ENCODE data around the gene WBP11.
A peak's percentile ranks its signal among the peaks of the same experiment; 100 is the strongest.

WBP11 gene

DNA sequence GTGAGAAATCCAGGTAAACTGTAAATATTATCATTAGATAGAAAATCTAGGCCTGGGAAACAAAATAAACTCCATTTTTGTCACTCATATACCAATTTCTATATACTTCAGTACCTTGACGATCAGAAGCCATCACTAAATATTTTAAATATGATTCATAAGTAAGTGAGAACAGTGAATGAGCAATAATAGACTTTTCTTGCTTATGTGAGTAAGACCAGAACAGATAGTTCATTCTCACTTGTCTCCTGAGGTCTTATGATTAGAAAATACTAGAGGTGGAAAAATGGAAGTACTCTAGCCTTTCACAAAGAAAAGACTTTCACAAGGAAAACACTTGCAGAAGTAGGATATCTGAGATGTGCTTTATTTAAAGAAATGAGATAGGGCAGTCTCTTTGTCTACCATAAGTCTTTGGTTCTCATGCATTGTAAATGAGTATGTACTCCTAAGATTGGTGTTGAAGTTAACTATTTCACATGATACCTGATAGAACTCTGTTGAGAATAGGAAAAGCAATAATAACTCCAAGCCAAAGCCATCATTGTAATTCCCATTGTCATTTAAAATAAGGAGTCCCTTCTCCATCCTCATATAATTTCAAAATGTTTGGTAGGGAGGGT lies 20.8 kb upstream of the WBP11 start:
- no peak for DNase-seq

DNA sequence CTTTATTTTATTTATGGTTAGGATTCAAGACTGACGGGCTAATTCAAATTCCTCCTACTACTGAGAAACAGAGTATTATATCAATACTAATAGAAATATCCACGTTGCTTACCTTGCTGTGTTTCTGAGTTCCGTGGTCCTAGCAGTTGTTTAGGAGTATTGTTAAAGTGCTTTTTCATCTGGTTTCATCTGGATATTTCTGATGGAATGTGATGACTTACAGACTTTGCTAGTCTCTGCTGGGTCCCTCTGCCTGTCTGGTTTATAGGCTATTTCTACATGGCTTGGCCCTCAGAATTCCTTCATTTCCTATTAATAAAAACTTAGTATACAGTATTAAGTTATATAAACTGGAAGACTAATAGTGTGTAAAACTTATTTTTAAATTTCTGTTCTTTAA lies 10.7 kb upstream of the WBP11 start, which contains the start of gene SMCO3:
SMCO3 (minus strand) TSS at position 169 of the 400 bp plus-strand sequence. CDS start 7,502 bp downstream, outside the sequence.
- DNase-seq = no peak

DNA sequence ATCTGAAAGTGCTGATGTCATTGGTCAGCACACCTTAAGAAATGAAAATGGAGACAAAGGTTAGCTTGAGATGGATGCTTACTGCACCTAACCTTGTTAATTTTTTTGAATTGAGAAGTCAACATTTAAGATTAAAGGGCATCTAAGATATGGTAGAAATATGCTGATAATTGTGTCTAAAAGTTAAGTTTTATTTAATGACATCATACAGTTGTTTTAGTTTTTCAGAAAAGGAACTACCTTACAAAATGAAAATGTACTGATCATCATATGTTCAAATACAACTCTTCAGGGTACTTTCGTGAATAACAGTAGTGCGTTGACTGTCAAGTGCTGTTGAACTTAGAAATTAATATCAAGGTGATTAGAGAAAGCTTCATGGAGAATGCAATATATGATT lies 8.2 kb upstream of the WBP11 start:
- no peak for DNase-seq

DNA sequence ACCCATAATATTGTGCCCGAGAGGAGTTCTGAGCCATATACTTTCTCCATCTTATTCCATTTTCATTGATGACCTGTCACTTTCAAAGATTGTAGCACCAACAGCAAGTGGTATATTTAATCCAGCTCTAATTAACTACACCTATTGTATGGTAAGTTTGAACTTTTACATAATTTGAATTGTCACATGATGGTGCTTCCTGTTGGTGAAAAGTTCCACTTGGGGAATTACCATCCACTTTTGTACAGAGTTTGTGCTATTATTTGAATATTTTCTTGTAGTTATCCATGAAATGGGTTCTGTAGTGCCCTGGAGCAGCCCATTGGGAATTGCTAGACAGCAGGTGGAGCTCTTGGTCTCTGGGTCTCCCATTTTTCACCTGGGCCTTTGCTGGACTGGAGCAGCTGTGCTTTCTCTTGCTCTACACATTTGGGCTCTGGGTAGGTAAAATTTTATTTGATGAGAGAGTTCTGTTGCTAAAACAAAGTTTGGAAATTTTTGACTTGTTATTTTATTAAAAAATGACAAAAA lies 7.7 kb upstream of the WBP11 start:
- peak; percentile 19 for DNase-seq

DNA sequence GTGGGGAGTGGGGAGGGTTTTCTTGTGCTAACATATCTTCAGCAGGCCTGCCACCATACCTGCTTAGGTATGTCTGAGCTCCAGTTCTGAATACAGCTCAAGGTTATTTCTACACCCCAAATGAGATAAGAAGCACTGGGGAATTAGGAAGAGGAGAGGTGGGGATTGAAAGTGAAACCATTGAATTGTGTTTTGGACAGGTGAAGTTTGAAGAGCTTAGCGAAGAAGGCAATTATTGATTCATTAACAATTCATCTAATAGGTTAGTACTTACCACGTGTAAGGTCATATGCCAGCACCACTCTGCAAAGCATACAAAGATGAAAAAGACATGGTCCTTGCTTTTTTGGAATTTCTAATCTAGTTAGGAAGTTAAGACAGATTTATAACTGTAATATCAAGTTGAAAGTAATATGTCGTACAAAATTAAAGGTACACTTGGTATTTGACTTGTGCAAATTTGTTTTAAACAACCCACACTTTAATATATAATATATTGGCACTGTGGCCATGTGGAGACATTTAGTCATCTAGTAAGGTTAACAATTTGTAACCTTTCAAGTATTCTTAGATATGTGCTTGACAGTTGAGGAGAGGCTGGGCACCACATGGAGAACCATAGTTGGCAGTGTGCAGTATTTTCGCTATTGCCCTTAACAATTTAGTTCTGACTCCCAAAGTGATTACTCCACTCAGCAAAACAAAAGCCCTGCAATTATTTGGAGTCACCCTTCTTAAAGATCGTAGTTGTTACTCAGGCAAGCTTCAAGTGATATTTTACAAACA lies 7.1 kb upstream of the WBP11 start:
- DNase-seq = no peak

DNA sequence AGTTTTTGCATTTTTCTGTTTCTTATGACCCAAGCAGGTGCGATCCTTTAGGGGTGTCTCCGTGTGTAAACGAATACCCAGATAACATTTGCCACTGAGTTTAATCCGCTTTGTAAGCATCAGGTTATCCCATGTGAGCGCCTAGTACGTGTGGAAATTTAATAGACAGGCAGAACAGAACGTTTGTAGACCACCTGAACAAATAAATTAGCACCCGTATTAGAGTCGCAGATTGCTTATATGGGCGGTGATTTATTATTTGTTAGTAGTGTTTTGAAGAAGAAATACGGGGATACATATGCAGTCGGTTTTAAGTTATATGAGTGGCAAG lies 517 bp upstream of the WBP11 start:
- peak; percentile 90 for DNase-seq

DNA sequence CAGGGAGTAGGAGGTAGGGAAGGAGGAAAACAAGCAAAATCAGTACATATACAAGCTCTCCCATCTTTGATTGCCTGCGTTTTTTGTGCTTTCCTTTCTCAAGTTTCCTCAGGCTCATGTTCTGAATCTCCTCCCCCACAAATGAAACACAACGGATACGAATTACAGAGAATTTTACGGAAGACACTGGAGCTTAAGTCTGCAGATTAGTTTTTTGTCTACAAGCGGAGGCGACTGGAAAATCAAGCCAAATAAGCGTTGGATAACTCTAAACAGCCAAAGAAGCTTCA lies 612 bp downstream of the WBP11 start:
- no peak for DNase-seq

DNA sequence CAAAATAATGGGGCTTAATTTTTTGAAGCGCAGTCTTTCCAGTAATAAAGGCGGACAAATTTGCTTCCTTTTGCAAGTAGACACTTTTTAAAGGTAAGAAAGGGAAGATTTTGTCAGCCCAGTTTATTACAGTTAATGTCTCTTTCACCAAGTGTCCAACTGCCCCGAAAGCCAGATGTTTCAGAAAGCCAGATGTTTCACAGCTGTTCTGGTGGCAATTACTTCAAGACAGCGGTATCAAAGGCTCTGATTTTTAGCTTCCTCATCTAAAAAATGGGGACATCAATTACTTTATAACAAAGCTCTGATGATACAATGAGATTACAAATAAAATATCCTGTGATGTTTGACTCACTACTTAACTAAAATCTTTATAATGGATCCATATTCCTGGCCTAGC lies 1.0 kb downstream of the WBP11 start:
- no peak for DNase-seq

DNA sequence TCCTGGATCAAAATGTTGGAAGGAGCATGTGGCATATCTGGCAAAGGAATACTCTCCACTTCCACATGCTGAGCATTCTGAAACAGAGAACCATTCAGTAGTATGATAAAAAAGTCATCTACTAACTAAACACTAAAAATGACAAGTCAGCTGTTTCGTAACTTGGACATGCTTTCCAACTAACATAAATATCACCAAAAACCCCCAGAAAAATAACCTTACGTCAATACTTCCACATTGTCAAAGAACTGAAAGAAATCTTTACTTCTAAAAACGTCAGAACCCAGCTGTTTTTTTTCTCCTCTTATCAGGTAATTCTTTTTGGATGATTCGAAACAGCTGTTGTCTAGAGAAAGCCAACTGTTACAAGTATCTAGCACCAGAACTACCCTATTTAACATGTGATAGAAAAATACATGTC lies 8.2 kb downstream of the WBP11 start:
- no peak for DNase-seq

DNA sequence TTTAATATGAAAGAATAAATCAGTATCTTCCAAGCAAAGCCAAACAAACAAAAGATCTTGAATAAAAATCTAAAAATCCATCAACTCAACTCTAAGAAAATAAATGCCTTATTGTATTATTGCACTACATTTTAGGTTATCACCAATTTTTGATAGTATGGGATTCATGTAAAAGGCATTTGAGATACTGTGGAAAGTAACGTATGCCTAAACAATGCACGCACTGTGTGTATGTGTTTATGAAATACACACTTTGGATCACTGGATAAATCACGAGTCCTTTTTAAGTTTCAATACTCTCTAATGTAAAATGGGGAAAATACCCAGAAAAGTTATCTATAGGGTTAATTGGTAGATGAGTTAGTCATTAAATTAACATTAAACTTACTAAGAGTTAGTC lies 17.7 kb downstream of the WBP11 start:
- DNase-seq = no peak

DNA sequence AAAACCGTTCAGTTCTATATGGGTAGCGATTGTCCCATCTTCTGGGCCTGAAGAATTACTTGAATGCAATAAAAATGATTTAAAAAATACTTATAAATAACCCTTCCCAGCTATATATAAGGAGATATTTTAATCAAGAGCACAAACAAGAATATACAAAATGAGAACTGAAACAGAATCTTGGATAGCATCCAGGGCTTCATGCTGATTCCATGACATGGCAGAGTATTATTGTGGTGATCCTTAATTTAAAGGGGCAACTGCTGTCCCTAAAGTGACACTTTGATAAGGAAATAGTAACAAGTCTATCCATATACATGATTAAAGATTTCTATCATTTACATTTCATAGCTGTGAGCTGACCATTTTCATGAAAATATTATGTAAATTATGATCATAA lies 18.8 kb downstream of the WBP11 start:
- no peak for DNase-seq

DNA sequence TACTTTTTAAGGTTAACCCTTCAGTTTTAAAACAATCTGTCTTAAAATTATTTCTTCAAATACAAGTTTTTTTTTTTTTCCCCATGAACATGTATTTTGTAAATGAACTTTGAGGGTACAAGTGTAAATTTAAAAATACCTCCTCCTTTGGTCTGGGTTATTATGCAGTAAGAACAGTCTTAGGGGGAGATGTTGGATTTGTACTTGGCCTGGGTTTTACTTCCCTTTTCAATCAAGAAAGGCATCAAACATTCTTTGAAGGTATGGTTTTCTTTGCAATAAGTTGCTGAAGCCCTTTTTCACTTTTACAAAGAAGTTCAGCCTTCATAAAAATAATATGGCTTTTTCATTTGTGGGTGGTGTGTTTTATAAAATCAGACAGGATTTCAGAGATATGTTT lies 20.5 kb downstream of the WBP11 start:
- no peak for DNase-seq

DNA sequence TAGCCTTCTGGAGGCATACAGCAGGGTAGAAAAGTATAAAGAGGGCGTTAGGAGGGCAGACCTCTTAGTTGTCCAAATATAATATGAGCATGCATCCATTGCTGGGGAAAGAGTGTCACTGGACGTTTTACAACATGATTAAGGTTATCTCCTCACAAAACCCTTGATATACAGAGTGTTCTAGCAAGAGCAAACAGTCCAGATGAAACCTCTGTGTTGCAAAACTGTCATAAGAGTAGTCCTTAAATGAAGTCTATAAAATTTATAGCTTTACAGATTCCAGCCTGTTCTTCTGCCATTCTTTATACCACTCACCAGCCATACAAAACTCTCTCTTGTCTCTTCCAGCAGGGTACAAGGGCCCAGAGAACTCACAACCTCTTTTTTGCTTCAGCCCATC lies 21.7 kb downstream of the WBP11 start:
- DNase-seq = no peak

DNA sequence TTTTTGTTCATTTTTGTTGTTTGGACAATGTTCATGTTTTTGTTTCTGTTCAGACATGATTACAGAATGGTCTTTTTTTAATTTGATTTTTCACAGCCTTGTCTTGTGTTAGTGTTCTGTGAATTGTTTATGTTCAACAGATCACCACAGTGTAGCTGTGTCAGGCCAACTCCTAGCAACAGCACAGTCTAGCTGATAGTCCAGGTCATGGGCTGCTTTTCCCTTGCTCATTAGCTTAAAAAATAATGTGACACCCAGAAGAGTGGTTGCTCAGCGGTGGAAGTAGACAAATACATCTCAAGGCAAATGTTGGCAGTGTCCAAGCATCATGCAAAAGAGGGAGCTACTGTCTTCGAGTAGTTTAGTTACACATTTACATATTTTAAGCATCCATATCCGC lies 22.4 kb downstream of the WBP11 start:
- no peak for DNase-seq

DNA sequence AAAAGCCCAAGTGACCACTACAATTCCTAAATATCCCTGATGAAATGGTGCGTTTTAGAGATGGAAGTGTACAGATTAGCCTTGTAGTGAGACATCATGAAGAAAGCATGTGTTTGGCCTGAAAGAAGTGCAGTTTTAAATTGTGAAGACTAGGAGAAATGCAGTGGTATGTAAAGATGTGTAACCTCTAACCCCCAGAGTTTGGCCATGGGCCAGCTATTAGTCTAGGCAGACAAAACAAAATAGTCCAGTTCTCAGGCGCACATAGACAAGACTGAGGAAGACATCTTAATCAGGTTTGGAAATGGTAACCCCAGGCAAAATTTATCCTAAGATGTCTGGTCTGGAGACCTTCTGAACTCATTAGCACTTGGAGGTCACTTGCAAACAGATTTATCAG lies 23.4 kb downstream of the WBP11 start:
- DNase-seq = no peak

DNA sequence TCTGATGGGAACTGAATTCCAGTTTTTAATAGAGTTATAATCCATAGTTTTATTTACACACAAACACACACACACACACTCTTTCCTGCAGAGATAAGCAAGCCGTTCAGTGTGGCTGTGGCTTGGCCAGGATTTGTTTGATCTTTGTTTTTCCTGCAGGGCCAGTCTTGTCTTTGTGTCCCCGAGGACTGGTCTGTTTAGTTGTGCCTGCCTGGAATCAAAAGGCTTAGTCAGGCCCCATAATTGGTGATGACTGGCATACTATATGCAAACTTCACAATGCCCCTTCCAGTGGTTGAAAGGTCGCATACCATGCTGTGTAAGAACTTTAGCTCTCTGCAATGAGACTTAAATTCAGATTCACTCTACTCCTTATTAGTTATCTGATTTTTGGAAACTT lies 26.0 kb downstream of the WBP11 start:
- DNase-seq = no peak

DNA sequence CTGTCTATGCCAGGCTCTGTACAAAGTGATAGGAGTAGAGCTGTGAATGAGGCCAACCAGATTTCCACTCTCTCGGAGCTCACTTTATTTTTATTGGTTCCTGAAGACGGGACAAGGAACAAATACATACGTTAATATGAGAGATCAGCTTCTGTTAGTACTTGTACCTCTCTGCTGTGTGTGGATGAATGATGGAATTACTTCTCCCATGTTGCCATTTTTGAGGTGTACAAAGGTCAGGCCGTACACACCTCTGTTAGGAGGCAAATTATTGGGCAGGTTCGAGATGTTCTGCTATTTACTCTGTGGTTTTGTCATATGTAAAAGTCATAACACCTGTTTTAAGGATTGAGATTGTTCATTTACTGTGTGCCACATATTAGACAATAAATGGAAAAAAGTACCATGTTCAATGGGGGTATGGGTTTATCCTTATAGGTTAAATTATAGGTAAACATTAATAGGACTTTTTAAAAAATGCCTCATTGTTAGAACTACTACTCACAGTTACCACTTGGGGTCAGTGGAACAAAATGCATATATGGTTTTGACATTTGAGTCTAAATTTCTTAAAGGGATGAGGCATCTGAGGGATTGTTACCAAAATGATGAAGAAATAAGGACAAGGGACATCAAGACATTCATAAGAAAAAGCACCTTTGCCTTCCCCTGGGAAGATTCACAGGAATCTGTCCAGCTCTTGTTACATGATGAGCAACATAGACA lies 26.9 kb downstream of the WBP11 start:
- DNase-seq = no peak

DNA sequence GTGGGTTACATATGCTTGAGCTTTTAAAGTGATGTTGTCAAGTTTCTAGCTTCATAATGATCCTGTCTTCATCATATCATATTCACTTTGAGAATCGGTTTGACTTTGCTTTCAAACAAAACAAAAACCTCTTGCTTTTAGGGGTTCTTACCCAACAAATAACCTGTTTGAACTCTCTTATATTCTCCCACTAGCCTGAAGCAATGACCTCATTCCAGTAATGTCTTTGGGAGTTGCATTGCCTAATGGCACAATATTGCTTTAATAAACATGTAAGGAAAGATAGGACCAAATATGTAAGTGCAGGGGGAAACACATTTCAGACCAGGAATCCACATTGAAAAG lies 27.7 kb downstream of the WBP11 start:
- DNase-seq = no peak

DNA sequence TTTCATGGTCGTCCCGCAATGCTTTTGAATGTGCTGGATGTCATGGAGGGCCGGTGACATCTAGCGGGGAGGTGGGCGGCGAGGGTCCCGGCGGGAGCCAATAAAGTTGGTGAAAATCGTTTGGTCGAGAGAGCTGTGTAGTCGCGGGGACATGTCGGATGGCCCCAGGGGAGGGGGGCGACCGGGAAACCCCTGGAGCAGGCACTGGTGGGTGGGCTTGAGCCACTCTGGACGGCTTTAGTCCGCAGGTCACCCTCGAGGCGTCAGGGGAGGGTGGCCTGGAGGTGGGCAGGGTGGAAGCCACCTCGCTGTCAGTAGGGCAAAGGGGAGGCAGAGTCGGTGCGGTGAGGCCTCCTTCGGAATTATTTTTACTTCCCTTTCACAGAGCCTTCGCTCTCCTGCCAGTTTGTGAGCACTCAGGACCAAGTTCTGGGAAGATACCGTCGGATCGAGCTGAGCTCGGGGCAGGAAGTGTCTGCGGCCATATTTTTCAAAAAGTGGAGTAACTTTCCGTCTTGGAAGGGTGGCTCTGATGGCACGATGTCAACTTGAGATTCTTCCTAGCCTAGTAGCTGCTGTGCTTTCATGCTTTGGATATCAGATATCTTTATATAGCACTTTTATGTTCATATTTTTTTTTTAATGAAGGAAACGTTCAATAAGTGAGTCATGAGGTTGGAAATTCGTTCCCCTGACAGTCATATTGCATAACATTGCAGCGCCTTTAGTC lies 28.2 kb downstream of the WBP11 start:
- no peak for DNase-seq

DNA sequence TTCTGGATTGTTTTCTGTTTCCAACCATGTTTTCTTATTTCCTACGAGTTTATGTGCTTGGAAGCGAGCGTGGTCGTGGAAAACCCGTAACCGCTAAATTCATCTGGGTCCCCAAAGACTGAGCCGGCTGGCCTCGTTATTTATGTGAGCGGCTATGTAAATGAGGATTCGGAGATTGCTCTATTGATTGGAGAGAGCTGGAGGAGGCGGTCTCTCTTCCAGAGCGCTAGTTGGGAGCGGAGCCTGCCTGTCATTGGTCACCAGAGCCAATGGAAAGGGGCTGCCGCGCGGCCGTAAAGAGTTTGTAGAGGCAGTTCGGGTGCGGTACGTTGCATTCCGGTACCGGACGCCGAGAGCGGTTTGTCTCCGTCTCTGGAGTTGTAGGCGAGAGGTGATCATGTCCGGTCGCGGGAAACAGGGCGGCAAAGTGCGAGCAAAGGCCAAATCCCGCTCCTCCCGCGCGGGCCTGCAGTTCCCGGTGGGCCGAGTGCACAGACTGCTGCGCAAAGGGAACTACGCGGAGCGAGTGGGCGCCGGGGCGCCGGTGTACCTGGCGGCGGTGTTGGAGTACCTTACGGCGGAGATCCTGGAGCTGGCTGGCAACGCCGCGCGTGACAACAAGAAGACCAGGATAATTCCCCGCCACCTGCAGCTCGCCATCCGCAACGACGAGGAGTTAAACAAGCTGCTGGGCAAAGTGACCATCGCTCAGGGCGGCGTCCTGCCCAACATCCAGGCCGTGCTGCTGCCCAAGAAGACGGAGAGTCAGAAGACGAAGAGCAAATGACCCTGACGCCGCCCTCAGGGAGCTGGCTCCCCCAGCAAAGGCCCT lies 29.0 kb downstream of the WBP11 start:
- no peak for DNase-seq

DNA sequence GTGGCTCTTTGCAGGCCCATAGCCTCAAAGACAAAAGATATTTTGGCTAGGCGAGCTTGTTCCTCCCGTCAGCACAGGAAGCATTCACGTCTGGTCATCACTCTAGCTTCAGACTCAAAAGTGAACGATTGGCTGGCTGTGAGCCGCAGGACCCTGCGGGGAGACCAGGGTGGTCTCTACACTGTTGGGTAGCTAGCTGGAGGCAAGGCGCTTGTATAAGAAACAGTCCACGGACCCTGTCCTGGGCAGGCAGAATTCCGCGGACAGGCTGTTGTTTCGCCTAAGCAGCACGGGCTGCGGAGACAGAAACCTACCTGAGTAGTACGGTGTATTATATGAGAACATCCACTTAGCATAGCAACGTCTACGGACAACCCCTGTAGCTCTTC lies 29.6 kb downstream of the WBP11 start:
- DNase-seq = no peak

DNA sequence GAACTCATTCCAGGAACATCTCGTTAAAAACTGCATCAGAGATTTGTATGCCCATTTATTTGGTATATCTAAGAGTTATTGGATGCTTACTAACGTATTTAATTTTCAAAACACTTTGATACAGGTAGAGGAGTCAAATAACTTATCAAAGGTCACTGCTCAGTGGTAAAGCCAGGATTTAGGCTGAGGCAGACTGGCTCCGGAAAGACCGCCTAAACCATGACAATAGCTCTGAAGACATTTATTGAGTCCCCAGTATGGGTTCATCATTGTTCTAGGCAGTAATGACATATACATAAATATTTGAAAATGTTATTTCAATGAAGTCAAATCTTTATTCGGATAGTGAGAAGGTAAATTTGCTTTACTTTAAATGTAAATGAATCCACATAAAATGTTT lies 30.3 kb downstream of the WBP11 start:
- no peak for DNase-seq

DNA sequence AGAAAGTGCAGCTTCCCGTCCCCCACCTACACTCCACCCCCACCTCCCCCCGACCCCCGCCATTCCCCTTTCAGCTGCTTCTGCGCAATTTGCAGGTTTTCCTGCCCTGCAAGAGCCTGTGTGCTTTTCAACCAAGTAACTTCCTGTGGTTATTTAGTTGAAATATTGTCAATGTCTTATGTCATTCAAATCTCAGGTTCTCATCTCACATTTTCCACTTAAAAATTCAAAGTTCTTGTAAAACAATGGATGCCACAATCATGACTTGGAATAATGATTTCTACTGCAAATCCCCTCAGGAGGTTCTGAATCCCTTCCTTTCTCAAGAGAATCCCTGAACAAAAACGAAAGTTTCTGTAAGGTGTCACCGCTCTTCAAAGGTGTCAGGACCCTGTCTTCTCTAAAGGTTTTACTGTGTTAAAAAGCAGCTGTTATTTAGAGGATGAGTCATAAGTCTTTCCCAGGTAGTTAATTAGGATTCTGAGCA lies 31.6 kb downstream of the WBP11 start:
- DNase-seq = no peak
